HepG2 (cell line): ENCODE measurements around the gene KLHDC4. TPM values are rescaled to one million over a fixed set of nuclear protein-coding genes. Genes with fewer than 3 reads are reported as not detected.

Source experiments
- ARNT2 ChIP-seq: sonication (generic); formaldehyde crosslinking; IDR thresholded peaks from 2 replicates; pipeline ENCODE4 v1.8.0; 2022; ENCODE audit warnings: mild to moderate bottlenecking, low read depth, missing genetic modification reagents, moderate library complexity
- CEBPG ChIP-seq: IDR thresholded peaks from 2 replicates; pipeline ENCODE4 v1.6.1; 2016
- FOXJ3 ChIP-seq: sonication (generic); formaldehyde crosslinking; IDR thresholded peaks from 2 replicates; pipeline ENCODE4 v1.4.0; 2020; ENCODE audit warnings: missing genetic modification reagents, mild to moderate bottlenecking, borderline replicate concordance
- FOXK2 ChIP-seq: fragments of 450-650 bp; IDR thresholded peaks from 2 replicates; pipeline ENCODE4 v1.6.1; 2016
- FOXP1 ChIP-seq, 2 experiments: fragments of 450-650 bp in 1 of 2; IDR thresholded peaks; 2 replicates each; pipeline ENCODE4 v1.6.1; 2017 to 2018; ENCODE audit warnings: antibody characterized with exemption in 1 of 2
- JARID2 ChIP-seq: sonication (generic); formaldehyde crosslinking; IDR thresholded peaks from 2 replicates; pipeline ENCODE4 v1.8.1; 2023; ENCODE audit warnings: missing genetic modification reagents, inconsistent platforms; ENCODE audit not compliant: insufficient replicate concordance
- KLF6 ChIP-seq: IDR thresholded peaks from 2 replicates; pipeline ENCODE4 v1.8.0; 2016; ENCODE audit warnings: missing biosample characterization, missing genetic modification reagents
- MED13 ChIP-seq: sonication (generic); formaldehyde crosslinking; IDR thresholded peaks from 2 replicates; pipeline ENCODE4 v1.5.0; 2020; ENCODE audit warnings: missing genetic modification reagents
- MEF2D ChIP-seq: sonication (generic); formaldehyde crosslinking; IDR thresholded peaks from 2 replicates; pipeline ENCODE4 v1.5.1; 2020; ENCODE audit warnings: mild to moderate bottlenecking, missing genetic modification reagents
- NONO ChIP-seq, 2 experiments: fragments of 450-650 bp in 1 of 2; sonication (generic) in 1 of 2; formaldehyde crosslinking in 1 of 2; IDR thresholded peaks in 1 of 2; conservative IDR thresholded peaks in 1 of 2; 2 replicates each; pipeline versions ENCODE4 v1.6.1 to v1.8.0; 2017 to 2022; ENCODE audit warnings: mild to moderate bottlenecking in 1 of 2, missing genetic modification reagents in 1 of 2, moderate library complexity in 1 of 2
- RAD21 ChIP-seq: fragments of 450-650 bp; formaldehyde crosslinking; IDR thresholded peaks from 2 replicates; pipeline ENCODE4 v1.5.0; 2020; ENCODE audit warnings: mild to moderate bottlenecking
- SAFB2 ChIP-seq: sonication (generic); formaldehyde crosslinking; IDR thresholded peaks from 2 replicates; pipeline ENCODE4 v1.5.1; 2020; ENCODE audit warnings: missing genetic modification reagents, low read depth, mild to moderate bottlenecking, borderline replicate concordance
- SIN3A ChIP-seq: IDR thresholded peaks from 2 replicates; pipeline ENCODE4 v1.6.1; 2011; ENCODE audit warnings: low read depth, mild to moderate bottlenecking, control low read depth, low read length, borderline replicate concordance
- SRY ChIP-seq: sonication (generic); formaldehyde crosslinking; IDR thresholded peaks from 2 replicates; pipeline ENCODE4 v1.8.0; 2022; ENCODE audit warnings: mild to moderate bottlenecking, missing genetic modification reagents
- ZBTB21 ChIP-seq: sonication (generic); formaldehyde crosslinking; IDR thresholded peaks from 2 replicates; pipeline ENCODE4 v1.4.0; 2020; ENCODE audit warnings: missing genetic modification reagents
- ZNF121 ChIP-seq: sonication (generic); formaldehyde crosslinking; IDR thresholded peaks from 2 replicates; pipeline ENCODE4 v1.5.0; 2020; ENCODE audit warnings: mild to moderate bottlenecking, missing genetic modification reagents
- ZNF292 ChIP-seq: sonication (generic); formaldehyde crosslinking; IDR thresholded peaks from 2 replicates; pipeline ENCODE4 v1.8.1; 2022; ENCODE audit warnings: mild to moderate bottlenecking, low read depth, missing genetic modification reagents, borderline replicate concordance
- ZNF614 ChIP-seq: IDR thresholded peaks from 2 replicates; pipeline ENCODE4 v1.6.1; 2018; ENCODE audit warnings: missing biosample characterization, missing genetic modification reagents, inconsistent platforms, borderline replicate concordance
- ZSCAN9 ChIP-seq: IDR thresholded peaks from 2 replicates; pipeline ENCODE4 v1.6.1; 2016; ENCODE audit warnings: borderline replicate concordance
- polyA plus RNA-seq, 8 experiments: library from polyadenylated mRNA; depleted of rRNA in 3 of 8; stranded (reverse) in 7 of 8; unstranded in 1 of 8; fragments of >200 nt; fragmentation: Illumina TruSeq in 4 of 8; extraction: Trizol in 4 of 8; gene quantifications; 2 replicates each; pipeline versions ENCODE4 v1.2.1 to v1.2.3, GENCODE V29; 2011 to 2016; ENCODE audit warnings: low read depth in 4 of 8, missing spikeins in 1 of 8, mixed read lengths in 1 of 8; ENCODE audit not compliant: insufficient read depth in 1 of 8
- total RNA-seq, 5 experiments: library from RNA; depleted of rRNA; stranded (reverse); fragments of >200 nt; fragmentation: Illumina TruSeq; extraction: Trizol; gene quantifications; 2 replicates each; pipeline ENCODE4 v1.2.3, GENCODE V29; 2016; ENCODE audit warnings: low read depth in 1 of 5
- TF ChIP-seq, protein P1 (sequence below): sonication (generic); formaldehyde crosslinking; IDR thresholded peaks from 2 replicates; pipeline ENCODE4 v1.5.0; 2020; ENCODE audit warnings: mild to moderate bottlenecking, missing genetic modification reagents
- TF ChIP-seq, protein P2 (sequence below): sonication (generic); formaldehyde crosslinking; IDR thresholded peaks from 2 replicates; pipeline ENCODE4 v1.8.0; 2023; ENCODE audit warnings: mild to moderate bottlenecking, missing genetic modification reagents
- TF ChIP-seq, protein P3 (sequence below): fragments of 450-650 bp; IDR thresholded peaks from 2 replicates; pipeline ENCODE4 v1.6.1; 2017; ENCODE audit warnings: mild to moderate bottlenecking

The KLHDC4 gene
- total and polyA plus RNA-seq, 2 of the 13 experiments (the other 11 are each of a cell fraction or from before 2014, with no cell fraction given), result 18.7 to 31.8 TPM

DNA sequence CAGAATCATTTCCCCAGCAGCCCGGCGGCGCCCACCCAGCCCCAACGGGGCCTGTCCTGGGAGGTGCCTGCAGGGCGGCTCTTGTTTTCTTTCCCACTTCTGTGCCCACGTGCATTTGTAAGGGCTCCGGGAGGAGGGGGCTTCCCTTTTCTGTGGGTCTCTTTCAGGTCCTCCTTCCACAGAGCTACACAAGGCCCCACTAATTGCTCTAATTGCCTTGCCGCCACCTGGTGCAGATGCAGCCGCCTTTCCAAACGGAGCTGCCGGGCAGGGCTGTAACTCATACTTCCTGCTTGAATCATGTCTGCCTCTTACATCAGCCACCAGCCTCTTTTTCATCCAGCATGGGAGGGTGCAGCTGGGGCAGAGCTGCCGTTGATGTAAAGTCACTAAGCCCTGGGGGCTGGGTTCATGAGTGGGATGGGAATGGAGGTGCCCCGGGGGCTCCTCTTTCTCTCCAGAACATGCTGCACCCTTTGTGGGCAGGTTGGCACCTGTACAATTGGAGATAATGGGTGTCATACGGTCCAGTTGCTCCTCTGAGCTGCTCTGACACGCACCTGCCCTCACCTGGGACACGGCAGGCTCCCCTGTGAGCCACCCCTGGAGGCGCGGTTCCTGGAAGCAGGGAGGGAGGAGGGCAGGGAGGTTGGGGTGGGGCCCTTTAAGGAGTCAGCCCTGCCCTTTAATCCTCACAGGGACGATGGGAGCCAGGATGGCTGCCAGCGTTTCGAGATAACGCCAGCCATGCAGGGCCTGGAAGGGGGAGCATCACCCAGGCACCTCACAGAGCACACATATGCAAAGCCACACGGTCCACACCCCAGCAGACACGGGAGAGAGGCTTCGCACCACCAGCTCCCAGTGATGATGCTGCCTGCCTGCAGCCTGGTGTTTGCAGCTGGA lies 41.1 kb upstream of the KLHDC4 start (continued):
- TF ChIP-seq ARNT2, result peak; percentile 23; the same call in 1 of the 2 replicates
- TF ChIP-seq SIN3A, result no peak
- peak; percentile 46; the same call in 1 of the 2 replicates for TF ChIP-seq SRY (CRISPR knock-in tag)
- TF ChIP-seq MED13 (CRISPR knock-in tag), result no peak
- TF ChIP-seq RAD21 (CRISPR knock-in tag), result no peak; the same call in 1 of the 2 replicates
- peak; percentile 75 for TF ChIP-seq ZSCAN9 (CRISPR knock-in tag)
- TF ChIP-seq ZNF292 (CRISPR knock-in tag), result peak; percentile 55; the same call in 1 of the 2 replicates
- TF ChIP-seq NONO (IDR thresholded peaks at IDR 0.05), result no peak
- TF ChIP-seq NONO (CRISPR knock-in tag; conservative IDR thresholded peaks at IDR 0.05), result peak; percentile 15; the same call in 1 of the 2 replicates
- peak; percentile 24; the same call in 1 of the 2 replicates for TF ChIP-seq ZNF614 (CRISPR knock-in tag)
- TF ChIP-seq FOXJ3, result peak; percentile 30; the same call in 1 of the 2 replicates
- no peak for TF ChIP-seq FOXP1 (IDR thresholded peaks at IDR 0.05)
- no peak for TF ChIP-seq FOXP1 (CRISPR knock-in tag; IDR thresholded peaks at IDR 0.05)
- no peak; the same call in 1 of the 2 replicates for TF ChIP-seq KLF6
- TF ChIP-seq, protein P1, sequence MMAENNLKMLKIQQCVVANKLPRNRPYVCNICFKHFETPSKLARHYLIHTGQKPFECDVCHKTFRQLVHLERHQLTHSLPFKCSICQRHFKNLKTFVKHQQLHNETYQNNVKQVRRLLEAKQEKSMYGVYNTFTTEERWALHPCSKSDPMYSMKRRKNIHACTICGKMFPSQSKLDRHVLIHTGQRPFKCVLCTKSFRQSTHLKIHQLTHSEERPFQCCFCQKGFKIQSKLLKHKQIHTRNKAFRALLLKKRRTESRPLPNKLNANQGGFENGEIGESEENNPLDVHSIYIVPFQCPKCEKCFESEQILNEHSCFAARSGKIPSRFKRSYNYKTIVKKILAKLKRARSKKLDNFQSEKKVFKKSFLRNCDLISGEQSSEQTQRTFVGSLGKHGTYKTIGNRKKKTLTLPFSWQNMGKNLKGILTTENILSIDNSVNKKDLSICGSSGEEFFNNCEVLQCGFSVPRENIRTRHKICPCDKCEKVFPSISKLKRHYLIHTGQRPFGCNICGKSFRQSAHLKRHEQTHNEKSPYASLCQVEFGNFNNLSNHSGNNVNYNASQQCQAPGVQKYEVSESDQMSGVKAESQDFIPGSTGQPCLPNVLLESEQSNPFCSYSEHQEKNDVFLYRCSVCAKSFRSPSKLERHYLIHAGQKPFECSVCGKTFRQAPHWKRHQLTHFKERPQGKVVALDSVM (CRISPR knock-in tag), result no peak
- TF ChIP-seq FOXK2, result no peak
- TF ChIP-seq ZBTB21, result no peak
- TF ChIP-seq, protein P2, sequence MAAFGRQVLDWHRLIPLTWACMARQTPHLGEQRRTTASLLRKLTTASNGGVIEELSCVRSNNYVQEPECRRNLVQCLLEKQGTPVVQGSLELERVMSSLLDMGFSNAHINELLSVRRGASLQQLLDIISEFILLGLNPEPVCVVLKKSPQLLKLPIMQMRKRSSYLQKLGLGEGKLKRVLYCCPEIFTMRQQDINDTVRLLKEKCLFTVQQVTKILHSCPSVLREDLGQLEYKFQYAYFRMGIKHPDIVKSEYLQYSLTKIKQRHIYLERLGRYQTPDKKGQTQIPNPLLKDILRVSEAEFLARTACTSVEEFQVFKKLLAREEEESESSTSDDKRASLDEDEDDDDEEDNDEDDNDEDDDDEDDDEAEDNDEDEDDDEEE (CRISPR knock-in tag), result no peak
- no peak for TF ChIP-seq SAFB2
- no peak for TF ChIP-seq ZNF121
- no peak for TF ChIP-seq JARID2 (CRISPR knock-in tag)
- TF ChIP-seq, protein P3, sequence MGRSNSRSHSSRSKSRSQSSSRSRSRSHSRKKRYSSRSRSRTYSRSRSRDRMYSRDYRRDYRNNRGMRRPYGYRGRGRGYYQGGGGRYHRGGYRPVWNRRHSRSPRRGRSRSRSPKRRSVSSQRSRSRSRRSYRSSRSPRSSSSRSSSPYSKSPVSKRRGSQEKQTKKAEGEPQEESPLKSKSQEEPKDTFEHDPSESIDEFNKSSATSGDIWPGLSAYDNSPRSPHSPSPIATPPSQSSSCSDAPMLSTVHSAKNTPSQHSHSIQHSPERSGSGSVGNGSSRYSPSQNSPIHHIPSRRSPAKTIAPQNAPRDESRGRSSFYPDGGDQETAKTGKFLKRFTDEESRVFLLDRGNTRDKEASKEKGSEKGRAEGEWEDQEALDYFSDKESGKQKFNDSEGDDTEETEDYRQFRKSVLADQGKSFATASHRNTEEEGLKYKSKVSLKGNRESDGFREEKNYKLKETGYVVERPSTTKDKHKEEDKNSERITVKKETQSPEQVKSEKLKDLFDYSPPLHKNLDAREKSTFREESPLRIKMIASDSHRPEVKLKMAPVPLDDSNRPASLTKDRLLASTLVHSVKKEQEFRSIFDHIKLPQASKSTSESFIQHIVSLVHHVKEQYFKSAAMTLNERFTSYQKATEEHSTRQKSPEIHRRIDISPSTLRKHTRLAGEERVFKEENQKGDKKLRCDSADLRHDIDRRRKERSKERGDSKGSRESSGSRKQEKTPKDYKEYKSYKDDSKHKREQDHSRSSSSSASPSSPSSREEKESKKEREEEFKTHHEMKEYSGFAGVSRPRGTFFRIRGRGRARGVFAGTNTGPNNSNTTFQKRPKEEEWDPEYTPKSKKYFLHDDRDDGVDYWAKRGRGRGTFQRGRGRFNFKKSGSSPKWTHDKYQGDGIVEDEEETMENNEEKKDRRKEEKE, result no peak
- peak; percentile 95 for TF ChIP-seq CEBPG (CRISPR knock-in tag)
- TF ChIP-seq MEF2D, result no peak
